SK-N-SH treated with all-trans-retinoic acid at 6 μM for 48 hours (cell line): Measurements from ENCODE around the gene ZBED4.

Experiments
- ATAC-seq: fragments of 200-7000 bp; cut with Tn5 transposase; 3 replicates; pipeline ENCODE4 v1.9.1; 2020; ENCODE audit warnings: mild to moderate bottlenecking, moderate library complexity
- ARNTL ChIP-seq: fragments of 450-650 bp; formaldehyde crosslinking; IDR thresholded peaks from 2 replicates; pipeline ENCODE4 v1.5.0; 2020; ENCODE audit warnings: low read depth, mild to moderate bottlenecking, moderate library complexity, borderline replicate concordance
- CSDC2 ChIP-seq: fragments of 250-450 bp; sonication (Bioruptor Pico); IDR thresholded peaks from 2 replicates; pipeline ENCODE4 v1.5.0; 2020; ENCODE audit warnings: mild to moderate bottlenecking, moderate library complexity
- CSRNP3 ChIP-seq: fragments of 250-450 bp; sonication (Bioruptor Pico); IDR thresholded peaks from 2 replicates; pipeline ENCODE4 v1.5.1; 2021; ENCODE audit warnings: mild to moderate bottlenecking, moderate library complexity
- ESRRG ChIP-seq: fragments of 250-450 bp; sonication (Bioruptor Pico); IDR thresholded peaks from 2 replicates; pipeline ENCODE4 v1.6.1; 2021; ENCODE audit warnings: mild to moderate bottlenecking
- GLIS3 ChIP-seq: fragments of 250-450 bp; sonication (Bioruptor Pico); IDR thresholded peaks from 2 replicates; pipeline ENCODE4 v1.5.0; 2020; ENCODE audit warnings: mild to moderate bottlenecking, moderate library complexity
- ISL1 ChIP-seq: fragments of 250-450 bp; sonication (Bioruptor Pico); IDR thresholded peaks from 2 replicates; pipeline ENCODE4 v2.1.2; 2022; ENCODE audit warnings: mild to moderate bottlenecking, moderate library complexity
- OSR1 ChIP-seq: fragments of 250-450 bp; sonication (Bioruptor Pico); IDR thresholded peaks from 2 replicates; pipeline ENCODE4 v1.8.0; 2022; ENCODE audit warnings: moderate library complexity, mild to moderate bottlenecking, inconsistent platforms
- PATZ1 ChIP-seq: fragments of 250-450 bp; sonication (Bioruptor Pico); IDR thresholded peaks from 2 replicates; pipeline ENCODE4 v1.8.0; 2020; ENCODE audit warnings: mild to moderate bottlenecking, moderate library complexity, borderline replicate concordance
- POU6F1 ChIP-seq: fragments of 250-450 bp; sonication (Bioruptor Pico); IDR thresholded peaks from 2 replicates; pipeline ENCODE4 v1.8.0; 2021; ENCODE audit warnings: low read depth, mild to moderate bottlenecking, moderate library complexity, borderline replicate concordance
- PPARA ChIP-seq: fragments of 250-450 bp; sonication (Bioruptor Pico); IDR thresholded peaks from 2 replicates; pipeline ENCODE4 v1.5.0; 2020; ENCODE audit warnings: mild to moderate bottlenecking, borderline replicate concordance
- RARB ChIP-seq: fragments of 250-450 bp; sonication (Bioruptor Pico); IDR thresholded peaks from 2 replicates; pipeline ENCODE4 v1.8.0; 2021; ENCODE audit warnings: mild to moderate bottlenecking, moderate library complexity
- SNAI2 ChIP-seq: fragments of 250-450 bp; sonication (Bioruptor Pico); IDR thresholded peaks from 2 replicates; pipeline ENCODE4 v1.5.0; 2020; ENCODE audit warnings: mild to moderate bottlenecking, moderate library complexity
- TCF4 ChIP-seq: fragments of 250-450 bp; sonication (Bioruptor Pico); IDR thresholded peaks from 2 replicates; pipeline ENCODE4 v1.8.0; 2021; ENCODE audit warnings: mild to moderate bottlenecking, moderate library complexity, borderline replicate concordance
- TOX ChIP-seq: fragments of 250-450 bp; sonication (Bioruptor Pico); IDR thresholded peaks from 2 replicates; pipeline ENCODE4 v1.8.0; 2021; ENCODE audit warnings: mild to moderate bottlenecking, moderate library complexity, borderline replicate concordance
- ZC3H10 ChIP-seq: fragments of 250-450 bp; sonication (Bioruptor Pico); IDR thresholded peaks from 2 replicates; pipeline ENCODE4 v1.5.1; 2021; ENCODE audit warnings: mild to moderate bottlenecking, moderate library complexity
- ZFP3 ChIP-seq: fragments of 250-450 bp; sonication (Bioruptor Pico); IDR thresholded peaks from 2 replicates; pipeline ENCODE4 v1.5.0; 2020; ENCODE audit warnings: mild to moderate bottlenecking, moderate library complexity
- ZFP30 ChIP-seq: fragments of 450-650 bp; formaldehyde crosslinking; IDR thresholded peaks from 2 replicates; pipeline ENCODE4 v1.5.0; 2022; ENCODE audit warnings: mild to moderate bottlenecking, moderate library complexity
- ZNF565 ChIP-seq: fragments of 450-650 bp; formaldehyde crosslinking; conservative IDR thresholded peaks from 2 replicates; pipeline ENCODE4 v1.5.0; 2020; ENCODE audit warnings: low read depth, mild to moderate bottlenecking, moderate library complexity
- ZNF70 ChIP-seq: fragments of 450-650 bp; formaldehyde crosslinking; IDR thresholded peaks from 2 replicates; pipeline ENCODE4 v1.5.0; 2020; ENCODE audit warnings: mild to moderate bottlenecking, moderate library complexity
- ZNF8 ChIP-seq: fragments of 450-650 bp; formaldehyde crosslinking; IDR thresholded peaks from 2 replicates; pipeline ENCODE4 v1.5.0; 2020; ENCODE audit warnings: mild to moderate bottlenecking, moderate library complexity
- TF ChIP-seq, protein P1 (sequence below): fragments of 250-450 bp; sonication (Bioruptor Pico); IDR thresholded peaks from 2 replicates; pipeline ENCODE4 v1.5.1; 2020; ENCODE audit warnings: low read depth, mild to moderate bottlenecking, moderate library complexity
- TF ChIP-seq, protein P2 (sequence below): fragments of 250-450 bp; sonication (Bioruptor Pico); IDR thresholded peaks from 2 replicates; pipeline ENCODE4 v1.5.0; 2020; ENCODE audit warnings: mild to moderate bottlenecking, moderate library complexity

ZBED4 gene

DNA sequence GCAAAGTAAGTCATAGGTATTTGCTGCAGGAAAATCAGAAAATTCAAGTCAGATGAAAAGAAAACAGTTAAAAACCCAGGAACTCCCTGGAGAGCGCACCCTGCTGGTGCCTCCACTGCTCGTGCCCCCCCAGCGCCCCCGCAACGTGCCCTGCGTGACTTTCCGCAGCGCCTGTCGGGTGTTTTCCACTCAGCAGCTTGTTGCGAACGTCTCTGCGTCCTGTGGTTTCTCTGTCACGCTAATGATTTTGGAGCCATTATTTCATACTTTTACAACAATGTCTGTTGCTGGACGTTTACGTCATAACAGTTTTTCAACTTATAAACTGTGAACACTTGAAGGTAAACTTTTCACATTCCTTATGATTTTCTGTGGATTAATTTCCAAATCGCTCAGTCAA lies 69.8 kb downstream of the ZBED4 start:
- TF ChIP-seq SNAI2 (CRISPR knock-in tag): no peak
- no peak for TF ChIP-seq ZFP30 (CRISPR knock-in tag)
- no peak for TF ChIP-seq POU6F1
- no peak for TF ChIP-seq ESRRG (CRISPR knock-in tag)
- no peak for TF ChIP-seq CSDC2 (CRISPR knock-in tag)
- no peak for TF ChIP-seq TOX (CRISPR knock-in tag)
- TF ChIP-seq ZNF70: no peak
- no peak for TF ChIP-seq OSR1
- no peak for TF ChIP-seq TCF4 (CRISPR knock-in tag)
- no peak for TF ChIP-seq CSRNP3 (CRISPR knock-in tag)
- no peak for TF ChIP-seq ZFP3
- no peak for TF ChIP-seq PATZ1
- TF ChIP-seq ISL1 (CRISPR knock-in tag): no peak
- TF ChIP-seq ZNF565 (CRISPR knock-in tag): no peak
- TF ChIP-seq ARNTL (CRISPR knock-in tag): no peak
- no peak for TF ChIP-seq RARB (CRISPR knock-in tag)
- TF ChIP-seq, protein P1, sequence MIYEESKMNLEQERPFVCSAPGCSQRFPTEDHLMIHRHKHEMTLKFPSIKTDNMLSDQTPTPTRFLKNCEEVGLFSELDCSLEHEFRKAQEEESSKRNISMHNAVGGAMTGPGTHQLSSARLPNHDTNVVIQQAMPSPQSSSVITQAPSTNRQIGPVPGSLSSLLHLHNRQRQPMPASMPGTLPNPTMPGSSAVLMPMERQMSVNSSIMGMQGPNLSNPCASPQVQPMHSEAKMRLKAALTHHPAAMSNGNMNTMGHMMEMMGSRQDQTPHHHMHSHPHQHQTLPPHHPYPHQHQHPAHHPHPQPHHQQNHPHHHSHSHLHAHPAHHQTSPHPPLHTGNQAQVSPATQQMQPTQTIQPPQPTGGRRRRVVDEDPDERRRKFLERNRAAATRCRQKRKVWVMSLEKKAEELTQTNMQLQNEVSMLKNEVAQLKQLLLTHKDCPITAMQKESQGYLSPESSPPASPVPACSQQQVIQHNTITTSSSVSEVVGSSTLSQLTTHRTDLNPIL: no peak
- TF ChIP-seq, protein P2, sequence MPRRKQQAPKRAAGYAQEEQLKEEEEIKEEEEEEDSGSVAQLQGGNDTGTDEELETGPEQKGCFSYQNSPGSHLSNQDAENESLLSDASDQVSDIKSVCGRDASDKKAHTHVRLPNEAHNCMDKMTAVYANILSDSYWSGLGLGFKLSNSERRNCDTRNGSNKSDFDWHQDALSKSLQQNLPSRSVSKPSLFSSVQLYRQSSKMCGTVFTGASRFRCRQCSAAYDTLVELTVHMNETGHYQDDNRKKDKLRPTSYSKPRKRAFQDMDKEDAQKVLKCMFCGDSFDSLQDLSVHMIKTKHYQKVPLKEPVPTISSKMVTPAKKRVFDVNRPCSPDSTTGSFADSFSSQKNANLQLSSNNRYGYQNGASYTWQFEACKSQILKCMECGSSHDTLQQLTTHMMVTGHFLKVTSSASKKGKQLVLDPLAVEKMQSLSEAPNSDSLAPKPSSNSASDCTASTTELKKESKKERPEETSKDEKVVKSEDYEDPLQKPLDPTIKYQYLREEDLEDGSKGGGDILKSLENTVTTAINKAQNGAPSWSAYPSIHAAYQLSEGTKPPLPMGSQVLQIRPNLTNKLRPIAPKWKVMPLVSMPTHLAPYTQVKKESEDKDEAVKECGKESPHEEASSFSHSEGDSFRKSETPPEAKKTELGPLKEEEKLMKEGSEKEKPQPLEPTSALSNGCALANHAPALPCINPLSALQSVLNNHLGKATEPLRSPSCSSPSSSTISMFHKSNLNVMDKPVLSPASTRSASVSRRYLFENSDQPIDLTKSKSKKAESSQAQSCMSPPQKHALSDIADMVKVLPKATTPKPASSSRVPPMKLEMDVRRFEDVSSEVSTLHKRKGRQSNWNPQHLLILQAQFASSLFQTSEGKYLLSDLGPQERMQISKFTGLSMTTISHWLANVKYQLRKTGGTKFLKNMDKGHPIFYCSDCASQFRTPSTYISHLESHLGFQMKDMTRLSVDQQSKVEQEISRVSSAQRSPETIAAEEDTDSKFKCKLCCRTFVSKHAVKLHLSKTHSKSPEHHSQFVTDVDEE (CRISPR knock-in tag): no peak
- TF ChIP-seq GLIS3 (CRISPR knock-in tag): no peak
- no peak for TF ChIP-seq PPARA (CRISPR knock-in tag)
- ATAC-seq: no peak

DNA sequence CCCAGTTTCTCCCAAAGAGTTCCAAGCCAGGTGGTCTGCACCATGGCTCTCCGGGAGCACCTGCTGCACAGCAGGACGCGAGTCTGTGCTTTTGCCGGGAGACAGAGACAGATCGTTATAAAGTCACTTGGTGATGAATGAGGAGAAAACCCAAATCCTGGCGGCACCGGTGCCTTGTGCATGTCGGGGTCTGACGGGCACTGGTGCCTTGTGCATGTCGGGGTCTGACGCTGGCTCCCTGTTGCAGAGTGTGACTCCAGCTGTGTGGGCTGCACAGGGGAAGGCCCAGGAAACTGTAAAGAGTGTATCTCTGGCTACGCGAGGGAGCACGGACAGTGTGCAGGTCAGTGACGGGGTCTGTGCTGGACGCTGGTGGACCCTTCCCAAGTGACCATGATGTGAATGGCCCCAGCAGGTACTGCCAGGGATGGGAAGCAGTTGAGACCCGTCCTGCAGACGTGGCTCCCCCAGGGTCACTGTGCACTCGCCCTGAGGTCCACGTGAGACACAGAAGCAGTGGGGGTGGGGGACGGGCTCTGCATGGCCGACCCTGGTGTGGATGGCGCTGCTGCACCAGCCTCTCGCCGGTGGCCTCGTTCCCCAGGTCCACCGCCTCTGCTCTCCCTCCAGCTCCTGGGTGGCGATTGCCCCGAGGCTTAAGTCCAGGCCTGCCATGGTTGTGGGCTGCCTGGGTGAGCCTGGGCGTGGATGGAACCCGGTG lies 70.6 kb downstream of the ZBED4 start:
- TF ChIP-seq, protein P1: no peak
- TF ChIP-seq PPARA (CRISPR knock-in tag) (no peak), RARB (CRISPR knock-in tag) (no peak), SNAI2 (CRISPR knock-in tag) (no peak), ARNTL (CRISPR knock-in tag) (no peak), TCF4 (CRISPR knock-in tag) (no peak), CSRNP3 (CRISPR knock-in tag) (no peak), ZC3H10 (no peak), ZNF565 (CRISPR knock-in tag) (no peak), ZNF8 (no peak), OSR1 (no peak), ESRRG (CRISPR knock-in tag) (no peak), ISL1 (CRISPR knock-in tag) (no peak), GLIS3 (CRISPR knock-in tag) (no peak)
- ATAC-seq: no peak
